ENCODE data around the gene RASSF1. TPM values are rescaled to one million over a fixed set of nuclear protein-coding genes. Genes with fewer than 3 reads are reported as not detected.

Gene RASSF1
- total and polyA plus RNA-seq, 2 of the 13 experiments (the other 11 are each of a cell fraction or from before 2014, with no cell fraction given): 10.2 to 27.5 TPM

DNA sequence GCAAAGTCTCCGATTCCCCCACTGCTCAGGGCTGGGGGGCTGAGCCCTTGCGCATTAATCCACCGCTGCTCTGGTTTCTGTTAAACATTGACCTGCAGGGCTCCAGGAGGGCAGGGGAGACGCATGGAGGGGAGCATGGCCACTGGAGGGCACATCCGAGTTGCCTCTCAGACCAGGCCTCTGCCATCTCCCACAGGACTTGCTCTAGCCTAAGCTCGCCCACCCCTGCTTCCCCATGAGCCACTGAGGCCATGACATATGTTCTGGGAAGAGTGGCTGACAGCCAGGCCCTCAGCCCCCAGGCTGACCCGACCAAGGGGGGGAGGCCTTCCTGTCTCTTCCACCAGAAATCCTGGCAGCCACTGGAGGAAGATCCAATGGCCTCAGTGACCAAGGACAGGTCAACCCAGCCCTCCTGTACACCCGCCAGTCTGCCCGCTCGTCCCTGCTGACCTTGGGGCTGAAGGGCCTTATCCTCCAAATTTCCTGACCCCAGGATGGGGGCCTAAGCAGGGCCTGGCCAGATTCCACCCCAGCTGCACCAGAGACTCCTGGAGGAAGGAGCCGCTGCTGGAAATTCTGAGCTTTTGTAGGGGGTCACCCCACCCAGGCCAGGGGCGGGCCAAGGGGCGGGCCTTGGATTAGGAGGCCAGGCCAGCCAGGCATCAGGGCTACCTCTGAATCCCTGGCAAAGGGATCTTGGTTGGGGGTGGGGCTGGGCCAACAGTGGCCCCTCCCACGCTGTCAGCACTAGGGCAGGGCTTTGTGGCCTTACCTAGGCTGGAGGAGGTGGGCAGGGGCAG, 37.4 kb downstream of the RASSF1 start, which contains the start of gene HYAL1 (continued):
- TF ChIP-seq ZNF570 (CRISPR knock-in tag; IDR thresholded peaks at IDR 0.05; ENCODE audit: borderline replicate concordance) (no peak), RFX1 (IDR thresholded peaks at IDR 0.05) (no peak), ZNF17 (CRISPR knock-in tag; IDR thresholded peaks at IDR 0.05) (no peak), MTF2 (CRISPR knock-in tag; IDR thresholded peaks at IDR 0.05; ENCODE audit: borderline replicate concordance) (no peak; the same call in 1 of the 2 replicates), ARID2 (CRISPR knock-in tag; IDR thresholded peaks at IDR 0.05; ENCODE audit: borderline replicate concordance) (no peak), MTERF4 (CRISPR knock-in tag; IDR thresholded peaks at IDR 0.05) (no peak), KAT7 (CRISPR knock-in tag; IDR thresholded peaks at IDR 0.05; ENCODE audit: borderline replicate concordance) (no peak; the same call in 1 of the 2 replicates), HIC2 (CRISPR knock-in tag; IDR thresholded peaks at IDR 0.05; ENCODE audit: low read depth) (peak; percentile 70), MIXL1 (CRISPR knock-in tag; IDR thresholded peaks at IDR 0.05) (no peak), MXD3 (CRISPR knock-in tag; IDR thresholded peaks at IDR 0.05) (peak; percentile 88), SYNCRIP (IDR thresholded peaks at IDR 0.05; ENCODE audit: insufficient read depth, low read depth, low read length) (no peak), HNRNPUL1 (IDR thresholded peaks at IDR 0.05; ENCODE audit: low read depth, low read length) (no peak), NFKB2 (CRISPR knock-in tag; IDR thresholded peaks at IDR 0.05; ENCODE audit: borderline replicate concordance) (0 out of 2 replicates have a peak, but pooled peaks have one; percentile 16), ZMYM4 (CRISPR knock-in tag; IDR thresholded peaks at IDR 0.05) (peak; percentile 53; the same call in 1 of the 2 replicates), POLR2AphosphoS5 (IDR thresholded peaks at IDR 0.05; ENCODE audit: low read depth, low read length) (peak; percentile 99), MTA3 (CRISPR knock-in tag; IDR thresholded peaks at IDR 0.05) (no peak), BRCA1 (CRISPR knock-in tag; IDR thresholded peaks at IDR 0.05) (no peak; the same call in 1 of the 2 replicates), ZBTB37 (CRISPR knock-in tag; IDR thresholded peaks at IDR 0.05) (peak; percentile 60), THAP11 (CRISPR knock-in tag; IDR thresholded peaks at IDR 0.05) (peak; percentile 77), NR2F6 (IDR thresholded peaks at IDR 0.05) (peak; percentile 34; the same call in 1 of the 2 replicates), NR2F6 (CRISPR knock-in tag; IDR thresholded peaks at IDR 0.05) (peak; percentile 60), ZNF350 (CRISPR knock-in tag; IDR thresholded peaks at IDR 0.05; ENCODE audit: borderline replicate concordance, low read depth) (peak; percentile 93), SPEN (CRISPR knock-in tag; IDR thresholded peaks at IDR 0.05; ENCODE audit: low read depth) (no peak; the same call in none of the 2 replicates), AGO2 (optimal IDR thresholded peaks at IDR 0.05; ENCODE audit: low read depth, low read length) (peak; percentile 82), ZNF3 (CRISPR knock-in tag; IDR thresholded peaks at IDR 0.05) (no peak; the same call in 1 of the 2 replicates)
- TF ChIP-seq, protein P1, sequence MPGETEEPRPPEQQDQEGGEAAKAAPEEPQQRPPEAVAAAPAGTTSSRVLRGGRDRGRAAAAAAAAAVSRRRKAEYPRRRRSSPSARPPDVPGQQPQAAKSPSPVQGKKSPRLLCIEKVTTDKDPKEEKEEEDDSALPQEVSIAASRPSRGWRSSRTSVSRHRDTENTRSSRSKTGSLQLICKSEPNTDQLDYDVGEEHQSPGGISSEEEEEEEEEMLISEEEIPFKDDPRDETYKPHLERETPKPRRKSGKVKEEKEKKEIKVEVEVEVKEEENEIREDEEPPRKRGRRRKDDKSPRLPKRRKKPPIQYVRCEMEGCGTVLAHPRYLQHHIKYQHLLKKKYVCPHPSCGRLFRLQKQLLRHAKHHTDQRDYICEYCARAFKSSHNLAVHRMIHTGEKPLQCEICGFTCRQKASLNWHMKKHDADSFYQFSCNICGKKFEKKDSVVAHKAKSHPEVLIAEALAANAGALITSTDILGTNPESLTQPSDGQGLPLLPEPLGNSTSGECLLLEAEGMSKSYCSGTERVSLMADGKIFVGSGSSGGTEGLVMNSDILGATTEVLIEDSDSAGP (CRISPR knock-in tag; IDR thresholded peaks at IDR 0.05; ENCODE audit: borderline replicate concordance): peak; percentile 96
